GM18909 (cell line): ENCODE measurements around the gene ARID3B.
"Not testable (repeated sequence)": the region's sequence is repeated elsewhere in the genome, so short reads cannot be mapped to it uniquely, and the experiment has no call there.

ENCODE experiments used
- ATAC-seq: cut with Tn5 transposase; IDR thresholded peaks from one replicate; pipeline ENCODE4 v1.9.1; 2021; ENCODE audit warnings: mild to moderate bottlenecking; ENCODE audit not compliant: unreplicated experiment, poor library complexity

Gene ARID3B

DNA sequence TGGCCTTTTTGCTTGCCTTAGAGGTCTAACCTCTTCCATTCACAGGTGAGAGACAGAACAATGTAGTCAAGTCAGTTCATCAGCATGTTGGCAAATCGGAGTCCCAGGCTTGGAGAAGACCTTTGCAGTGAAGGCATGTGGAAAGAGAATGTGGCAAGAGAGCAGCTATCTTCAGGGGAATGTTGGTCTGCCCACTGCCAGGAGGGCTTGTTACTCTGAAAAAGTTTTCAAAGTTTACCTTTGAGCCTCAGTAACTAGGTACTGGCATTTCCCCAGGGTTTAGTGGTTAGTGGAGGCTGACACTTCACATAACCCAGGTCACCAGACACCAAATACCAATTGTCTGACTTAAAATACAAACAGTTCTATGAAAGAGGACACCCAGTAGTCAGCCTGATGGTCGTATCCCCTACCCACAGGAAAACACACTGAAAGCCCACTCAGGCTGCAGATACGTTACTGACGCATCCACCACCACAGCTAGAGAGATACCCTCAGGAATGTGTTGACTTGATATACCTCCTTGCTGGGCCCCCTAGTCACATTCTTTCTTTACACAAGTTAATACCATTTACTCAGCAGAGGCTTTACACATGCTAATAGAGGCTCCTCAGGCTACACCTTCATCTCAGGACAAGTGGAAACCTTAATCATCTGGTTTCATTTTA, 9.7 kb upstream of the ARID3B start:
- ATAC-seq = no peak

DNA sequence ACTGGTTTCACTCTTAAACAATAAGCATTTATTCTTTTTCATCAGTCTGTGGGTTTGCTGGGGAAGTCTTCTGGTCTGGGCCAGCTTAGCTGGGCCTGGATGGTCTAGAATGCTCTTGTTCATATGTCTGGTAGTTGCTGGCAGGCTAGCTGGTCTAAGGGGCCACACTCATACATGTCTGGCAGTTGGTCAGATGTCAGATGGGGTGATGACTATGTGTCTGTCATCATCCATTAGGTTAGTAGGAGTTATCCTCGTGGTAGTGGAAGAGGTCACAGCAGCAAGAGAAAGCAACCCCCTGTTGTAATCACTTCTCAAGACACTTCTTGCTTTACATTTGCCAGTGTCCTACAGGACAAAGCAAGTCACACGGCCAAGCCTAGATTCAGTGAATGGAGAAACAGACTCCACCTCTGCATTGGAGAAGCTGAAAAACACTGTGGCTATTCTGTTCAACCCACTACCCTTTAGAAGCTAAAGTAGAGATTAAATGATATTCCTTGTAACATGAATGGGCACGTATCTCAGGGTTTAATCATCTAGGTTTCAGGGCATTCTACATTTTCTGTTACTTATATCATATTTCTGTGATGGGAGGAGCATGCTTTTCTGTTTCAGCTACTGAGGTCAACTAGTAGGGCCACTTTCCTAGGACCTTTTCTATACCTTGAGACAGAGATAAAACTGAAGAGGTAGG, 5.5 kb upstream of the ARID3B start:
- ATAC-seq = no peak

DNA sequence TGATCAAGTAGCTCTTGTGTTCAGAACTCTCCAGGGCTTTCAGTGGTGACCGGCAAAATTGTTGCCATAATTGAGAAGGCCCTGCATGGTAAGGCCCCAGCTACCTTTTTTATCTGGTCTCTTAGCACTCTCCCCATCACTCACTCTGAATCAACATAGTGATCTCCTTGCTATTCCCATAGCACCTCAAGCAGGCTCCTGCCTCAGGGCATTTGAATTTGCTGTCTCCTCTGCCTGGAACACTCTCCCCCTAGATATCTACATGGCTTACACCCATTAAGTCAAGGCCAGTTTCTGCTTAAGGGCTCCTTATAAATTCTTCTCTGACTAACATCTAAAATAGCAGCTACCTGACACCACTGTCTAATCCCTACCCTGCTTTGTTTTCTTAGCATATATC, 3.3 kb upstream of the ARID3B start:
- ATAC-seq = no peak

DNA sequence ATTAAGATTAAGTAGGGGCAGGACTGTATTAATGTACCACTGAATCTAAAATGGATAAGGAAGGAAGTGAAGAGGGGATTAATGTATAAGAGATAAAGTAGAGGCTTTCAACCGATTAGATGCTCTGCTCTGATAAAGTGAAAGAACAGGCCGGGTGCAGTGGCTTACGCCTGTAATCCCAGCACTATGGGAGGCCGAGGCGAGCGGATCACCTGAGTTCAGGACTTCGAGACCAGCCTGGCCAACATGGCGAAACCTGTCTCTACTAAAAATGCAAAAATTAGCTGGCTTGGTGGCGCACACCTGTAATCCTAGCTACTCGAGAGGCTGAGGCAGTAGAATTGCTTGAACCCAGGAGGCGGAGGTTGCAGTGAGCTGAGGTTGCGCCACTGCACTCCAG, 1.5 kb upstream of the ARID3B start:
- ATAC-seq = not testable (repeated sequence)

DNA sequence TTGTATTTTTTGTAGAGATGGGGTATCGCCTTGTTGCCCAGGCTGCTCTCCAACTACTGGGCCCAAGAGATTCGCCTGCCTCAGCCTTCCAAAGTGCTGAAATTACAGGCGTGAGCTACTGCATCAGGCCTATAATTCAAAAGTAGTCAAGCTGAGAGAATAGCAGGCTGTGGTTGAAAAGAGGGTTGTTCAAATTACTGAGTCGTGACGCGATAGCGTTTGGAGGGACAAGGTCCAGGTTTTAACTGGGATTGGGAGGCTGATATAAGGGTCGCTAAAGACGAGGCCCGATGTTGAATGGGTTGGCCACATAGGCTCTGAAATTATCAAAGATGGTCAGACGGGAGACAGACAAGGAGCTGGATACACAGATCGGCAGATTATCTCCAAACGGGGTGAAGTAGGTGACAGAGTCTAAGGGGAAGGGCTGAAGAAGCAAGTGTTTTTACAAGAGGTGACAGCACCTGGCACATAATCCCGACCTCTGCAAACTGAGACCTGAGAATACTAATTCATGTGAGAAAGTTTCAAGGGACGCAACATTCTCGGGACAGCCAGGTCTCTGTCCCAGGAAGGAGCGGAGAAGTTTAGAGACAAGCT, 759 bp upstream of the ARID3B start:
- no peak for ATAC-seq

DNA sequence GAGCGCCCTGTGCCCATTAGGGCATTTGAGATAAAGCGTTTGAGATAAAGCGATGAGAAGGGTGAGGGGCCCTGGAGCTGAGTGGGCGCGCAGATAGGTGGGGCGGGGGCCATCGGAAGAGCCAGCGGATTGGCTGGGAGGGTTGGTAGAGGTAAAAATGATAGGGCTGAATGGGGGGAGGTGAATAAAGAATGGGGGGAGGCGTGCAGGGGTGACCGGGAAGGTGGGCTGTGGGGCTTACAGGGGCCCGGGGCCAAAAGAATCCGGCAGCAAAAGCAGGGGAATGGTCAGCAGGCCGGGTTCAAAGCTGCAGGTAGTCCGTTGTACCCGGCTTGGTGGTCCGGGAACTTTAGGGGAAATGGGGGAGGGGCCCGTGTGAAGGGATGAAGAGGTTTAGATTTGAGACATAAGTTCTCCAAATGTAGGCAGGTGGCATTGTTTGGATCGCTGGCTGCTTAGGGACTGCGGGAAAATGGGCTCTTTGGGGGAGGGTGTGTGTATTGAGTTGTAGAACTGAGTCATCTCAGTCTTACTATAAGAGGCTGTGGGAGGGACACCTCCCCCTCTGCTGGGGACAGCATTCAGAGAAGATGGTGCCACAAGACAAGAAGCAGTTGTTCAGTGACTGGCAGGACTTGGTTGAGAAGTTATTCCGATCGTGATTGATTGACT, 610 bp downstream of the ARID3B start:
- ATAC-seq = peak; percentile 39

DNA sequence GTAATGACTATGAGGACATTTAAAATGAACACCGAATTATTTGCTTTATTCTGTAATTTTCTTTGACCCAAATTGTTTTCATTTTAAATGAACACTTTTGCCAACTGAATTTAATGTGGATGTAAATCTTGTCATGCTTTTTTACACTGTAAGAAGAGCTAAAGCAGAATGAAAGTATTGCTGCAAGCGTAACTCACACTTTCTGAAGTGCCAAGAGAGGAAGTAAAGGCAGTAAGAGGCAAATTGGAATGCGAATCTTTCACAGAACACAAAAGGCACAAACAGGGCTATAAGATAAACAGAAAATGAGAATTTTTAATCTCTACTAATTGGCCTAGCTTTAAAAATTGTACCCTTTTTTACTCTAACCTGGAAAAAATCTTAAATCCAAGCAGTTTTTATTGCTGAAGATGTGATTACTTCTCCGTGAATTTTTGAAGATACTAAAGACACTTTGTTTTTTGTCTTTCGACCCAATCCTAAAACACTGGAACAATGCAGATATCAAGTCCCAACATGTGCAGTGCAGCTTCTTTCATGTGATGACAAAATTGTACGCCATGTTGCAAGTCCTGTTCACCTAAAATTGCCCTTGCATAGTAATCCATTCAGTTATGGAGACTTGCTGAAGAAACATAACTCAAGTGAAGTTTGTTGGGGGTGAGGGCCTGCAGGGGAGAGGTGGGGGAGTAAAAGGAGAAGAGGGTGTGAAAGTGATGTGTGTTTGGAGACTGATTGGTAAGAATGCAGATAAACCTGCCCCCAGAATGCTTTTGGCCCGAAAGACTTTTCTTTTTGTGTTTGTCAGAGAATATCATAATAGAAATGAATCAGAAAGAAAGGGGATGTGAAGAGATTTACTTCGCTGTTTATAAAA, 1.4 kb downstream of the ARID3B start:
- ATAC-seq = no peak

DNA sequence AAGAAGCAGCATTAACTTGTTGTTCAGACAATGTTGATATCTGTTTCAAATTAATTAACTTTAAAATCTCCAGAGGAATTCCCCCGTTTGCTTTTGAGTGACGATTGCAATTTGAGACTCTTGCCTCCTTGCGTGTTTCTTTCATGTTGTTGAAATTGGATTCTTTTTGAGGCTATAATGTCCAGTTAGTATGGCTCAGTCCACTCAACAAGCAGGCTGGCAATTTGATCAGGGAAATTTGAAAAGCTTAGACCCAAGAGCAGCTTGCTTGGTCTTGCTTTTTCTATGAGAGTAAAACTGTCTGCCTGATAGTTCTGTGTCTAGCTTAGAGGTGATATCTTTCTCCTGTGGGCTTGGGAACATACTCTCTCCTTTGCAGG, 2.0 kb downstream of the ARID3B start:
- no peak for ATAC-seq

DNA sequence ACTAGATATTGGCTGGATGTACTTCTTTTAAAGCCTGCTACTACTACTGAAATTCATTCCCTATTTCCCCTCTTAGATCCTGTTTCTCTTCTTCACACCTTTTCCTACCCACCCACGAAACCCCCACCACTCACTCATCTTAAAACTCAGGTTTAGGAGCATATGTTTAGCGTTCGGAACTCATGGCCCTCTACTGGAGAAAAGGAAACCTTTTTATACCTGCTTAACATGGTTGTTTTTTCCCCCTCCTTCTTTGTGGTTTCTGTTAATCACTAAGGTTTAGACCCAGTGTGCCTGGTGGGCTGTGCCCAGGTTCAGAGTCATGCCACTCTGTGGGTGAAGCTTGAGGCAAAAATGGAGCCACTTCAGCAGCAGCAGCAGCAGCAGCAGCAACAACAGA, 2.6 kb downstream of the ARID3B start:
- no peak for ATAC-seq

DNA sequence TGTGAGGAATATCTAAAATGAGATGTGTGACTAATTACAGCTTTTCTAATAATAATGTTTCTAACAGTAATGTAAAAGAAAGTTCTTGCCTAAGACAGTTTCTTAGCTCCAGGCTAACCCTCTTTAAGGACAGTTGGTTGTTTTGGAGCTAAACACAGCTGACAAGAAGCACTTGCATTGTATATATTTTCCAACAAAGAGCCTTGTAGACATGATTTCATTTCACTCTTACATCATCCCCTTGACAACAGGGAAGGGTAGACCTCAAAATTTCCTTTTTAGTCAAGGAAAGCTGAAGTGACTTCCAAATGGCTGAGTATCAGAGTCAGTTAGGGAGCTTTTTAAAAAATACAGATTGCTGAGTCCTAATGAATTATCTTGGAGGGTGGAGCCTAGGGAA, 4.1 kb downstream of the ARID3B start:
- no peak for ATAC-seq

DNA sequence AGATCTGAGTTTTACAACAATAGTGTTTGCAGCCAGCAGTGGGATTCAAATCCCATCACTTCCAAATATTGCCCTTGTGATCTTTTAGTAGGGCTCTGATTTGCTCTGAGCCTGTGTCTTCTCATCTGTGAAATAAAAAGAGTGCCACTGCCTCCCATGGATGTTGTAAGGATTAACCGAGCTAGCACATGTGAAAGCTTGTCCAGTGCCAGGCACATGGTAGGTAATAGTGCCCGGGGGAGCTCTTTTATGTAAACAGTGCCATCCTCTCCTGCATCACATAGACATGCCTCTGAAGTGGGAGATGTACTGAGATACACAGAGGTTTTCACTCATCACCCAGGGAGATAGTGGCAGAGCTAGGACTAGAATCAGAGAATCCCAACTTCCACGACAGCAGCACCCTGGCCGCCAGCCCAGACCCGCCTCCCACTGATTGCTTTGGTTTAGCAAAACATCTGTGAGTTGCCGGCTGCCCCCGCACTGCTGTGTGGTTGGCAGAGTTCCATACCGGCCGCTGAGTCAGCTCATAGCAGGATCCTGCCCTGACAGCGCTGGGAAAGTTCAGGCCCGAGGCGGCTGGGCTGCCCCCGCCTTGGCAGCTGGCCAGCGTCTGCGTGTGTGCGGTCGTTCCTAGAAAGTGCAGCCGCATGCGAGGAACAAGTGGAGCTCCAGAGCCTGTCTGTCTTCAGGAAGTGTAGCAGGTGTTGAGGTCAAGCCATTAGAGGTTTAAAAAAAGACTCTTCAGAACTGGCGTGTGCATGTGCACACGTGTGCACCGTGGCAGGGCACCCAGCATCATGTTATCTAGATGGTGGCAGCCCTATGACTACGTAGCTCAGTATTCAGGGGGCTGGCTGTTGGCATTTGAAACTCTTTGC, 5.0 kb downstream of the ARID3B start:
- peak; percentile 58 for ATAC-seq

DNA sequence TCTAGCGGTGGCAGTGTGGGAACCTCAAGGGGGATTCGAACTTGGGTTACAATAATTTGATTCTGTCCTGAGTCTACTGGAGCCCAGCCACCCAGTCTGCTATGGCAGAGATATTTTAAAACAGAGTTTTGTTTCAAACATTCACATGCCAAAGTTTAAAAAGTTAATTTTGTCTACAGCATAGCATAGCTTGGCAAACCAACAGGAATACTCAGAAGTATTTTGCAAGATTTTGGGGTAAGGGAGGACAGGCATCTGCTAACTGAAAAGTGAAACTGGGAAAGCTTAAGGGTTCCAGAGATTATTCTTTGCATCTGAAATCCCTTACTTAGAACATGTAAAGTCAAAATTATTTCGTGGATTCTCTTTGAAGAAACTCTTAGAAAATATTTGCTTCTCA, 6.6 kb downstream of the ARID3B start:
- ATAC-seq = no peak

DNA sequence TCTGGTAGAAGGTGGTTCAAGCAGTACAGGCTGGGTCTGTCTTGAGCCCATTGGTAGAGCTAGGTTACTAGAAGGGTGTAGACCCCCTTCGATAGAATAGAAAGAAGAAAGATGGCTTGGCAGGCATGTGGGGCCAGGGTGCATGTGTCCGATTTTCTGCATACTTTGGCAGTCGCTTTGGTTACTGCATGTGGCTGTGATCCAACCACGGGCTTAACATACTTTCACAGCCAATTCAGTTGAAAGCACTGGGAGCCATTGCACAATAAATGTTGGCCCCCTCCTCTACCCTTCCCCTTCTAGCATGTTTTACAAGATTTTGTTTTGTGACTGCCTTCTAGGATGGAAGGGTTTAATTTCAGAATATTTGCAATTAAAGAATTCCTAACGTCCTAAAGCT, 7.2 kb downstream of the ARID3B start:
- ATAC-seq = no peak

DNA sequence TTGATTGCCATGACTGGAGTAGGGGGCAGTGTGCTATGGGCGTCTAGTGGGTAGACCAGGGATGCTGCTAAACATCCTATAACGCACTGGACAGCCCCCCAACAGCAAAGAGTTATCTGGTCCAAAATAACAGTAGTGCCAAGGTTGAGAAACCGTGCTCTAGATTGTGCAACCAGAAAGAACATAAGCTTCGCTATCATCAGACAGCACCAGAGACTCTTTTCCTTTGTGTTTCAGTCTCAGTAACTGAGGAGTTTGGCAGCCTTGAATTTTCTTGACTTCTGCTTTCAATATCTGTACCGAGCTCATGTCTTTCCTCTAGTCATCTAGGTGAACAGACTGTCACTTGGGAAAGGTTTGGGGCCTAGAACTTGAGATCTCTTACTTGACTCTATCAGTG, 8.8 kb downstream of the ARID3B start:
- no peak for ATAC-seq

DNA sequence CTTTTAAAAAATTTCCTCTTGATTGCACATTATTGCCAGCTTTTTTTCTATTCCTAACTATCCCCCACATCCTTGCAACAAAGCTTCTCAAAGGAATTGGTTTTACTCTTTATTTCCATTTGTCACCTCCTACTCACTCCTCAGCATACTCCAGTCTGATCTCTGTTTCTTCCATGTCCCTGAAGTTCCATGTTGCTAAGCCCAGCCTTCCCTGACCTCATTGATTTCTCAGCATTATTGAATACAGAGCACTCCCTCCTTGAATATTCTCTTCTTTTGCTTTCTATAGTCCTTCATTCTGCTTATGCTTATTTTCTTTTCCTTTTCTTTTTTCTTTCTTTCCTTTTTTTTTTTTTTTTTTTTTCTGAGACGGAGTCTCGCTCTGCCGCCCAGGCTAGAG, 10.7 kb downstream of the ARID3B start:
- ATAC-seq = no peak

DNA sequence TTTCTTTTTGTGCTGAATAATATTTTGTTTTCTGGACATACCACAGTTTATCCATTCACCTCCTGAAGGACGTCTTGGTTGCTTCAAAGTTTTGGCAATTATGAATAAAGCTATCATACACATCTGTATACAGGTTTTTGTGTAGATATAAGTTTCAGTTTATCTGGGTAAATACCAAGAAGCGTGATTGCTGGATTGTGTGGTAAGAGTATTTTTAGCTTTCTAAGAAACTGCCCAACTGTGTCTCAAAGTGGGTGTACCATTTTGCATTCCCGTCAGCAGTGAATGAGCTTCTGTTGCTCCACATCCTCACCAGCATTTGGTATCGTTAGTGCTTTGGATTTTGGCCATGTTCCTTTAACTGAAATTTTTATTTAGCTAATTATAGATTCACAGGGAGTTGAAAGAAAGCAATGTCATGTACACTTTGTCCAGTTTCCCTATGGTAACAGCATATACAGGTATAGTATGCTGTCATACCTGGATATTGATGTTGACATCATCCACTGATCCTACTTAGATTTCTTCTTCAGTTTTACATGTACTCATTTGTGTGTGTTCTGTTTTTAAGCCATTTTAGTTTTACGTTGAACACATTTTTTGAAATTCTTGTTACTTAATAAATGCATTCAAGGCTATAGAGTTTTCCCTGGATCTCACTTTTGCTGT, 11.9 kb downstream of the ARID3B start:
- ATAC-seq = no peak

DNA sequence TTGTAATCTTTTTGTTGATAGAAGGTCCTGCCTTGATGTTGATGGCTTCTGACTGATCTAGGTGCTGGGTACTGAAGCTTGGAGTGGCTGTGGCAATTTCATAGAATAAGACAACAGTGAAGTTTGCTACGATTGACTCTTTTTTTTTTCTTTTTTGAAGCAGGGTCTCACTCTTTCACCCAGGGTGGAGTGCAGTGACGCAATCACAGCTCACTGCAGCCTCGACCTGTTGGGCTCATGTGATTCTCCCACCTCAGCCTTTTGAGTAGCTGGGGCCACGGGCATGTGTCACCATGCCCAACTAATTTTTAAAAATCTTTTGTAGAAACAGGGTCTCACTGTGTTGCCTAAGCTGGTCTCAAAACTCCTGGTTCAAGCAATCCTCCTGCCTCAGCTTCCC, 14.2 kb downstream of the ARID3B start:
- ATAC-seq = no peak

DNA sequence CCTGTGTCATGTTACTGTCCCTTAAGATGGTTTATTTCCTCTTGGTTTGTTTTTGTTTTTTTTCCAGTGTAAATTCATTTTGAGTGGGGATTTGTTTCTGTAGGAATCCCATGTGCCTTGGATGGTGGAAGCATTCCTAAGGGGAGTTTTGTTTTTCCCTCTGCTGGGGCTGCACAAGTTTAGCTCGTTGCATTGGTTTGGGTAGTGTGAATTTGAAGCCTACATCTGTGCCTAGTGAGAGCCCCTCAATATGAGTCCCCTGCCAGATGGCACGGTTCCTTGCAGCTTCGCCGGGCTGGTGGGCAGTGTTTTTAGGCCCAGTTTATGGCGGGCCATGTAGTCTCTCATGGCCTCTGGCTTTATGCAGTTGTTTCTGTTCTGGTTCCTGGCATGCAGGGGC, 17.7 kb downstream of the ARID3B start:
- ATAC-seq = no peak

DNA sequence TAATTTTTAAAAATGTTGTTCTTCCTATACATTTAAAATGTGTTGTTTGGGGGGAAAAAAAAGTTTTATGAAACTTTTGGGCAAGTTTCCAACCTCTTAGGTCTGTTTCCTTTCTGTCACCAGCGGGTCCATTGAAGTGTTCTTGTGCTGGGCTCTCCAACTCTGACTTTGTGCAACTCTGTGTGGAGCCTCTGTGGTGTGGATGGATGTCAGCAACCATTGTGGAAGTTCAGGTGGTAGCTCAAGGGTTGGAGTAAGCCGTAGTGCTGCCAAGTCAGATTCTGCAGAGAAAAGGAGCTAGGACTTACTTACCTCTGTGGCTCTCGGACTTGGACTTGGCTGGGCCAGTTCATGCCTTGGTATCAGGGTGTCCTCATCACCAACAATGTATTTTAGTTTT, 22.4 kb downstream of the ARID3B start:
- ATAC-seq = no peak
